HepG2 (cell line): ENCODE measurements around the gene COL9A3. TPM values are rescaled to one million over a fixed set of nuclear protein-coding genes. Genes with fewer than 3 reads are reported as not detected.

ENCODE experiments used
- HNRNPL ChIP-seq: fragments of 200-400 bp; formaldehyde crosslinking; IDR thresholded peaks from 2 replicates; pipeline ENCODE4 v1.6.1; 2017; ENCODE audit warnings: mild to moderate bottlenecking, low read depth, low read length
- MYPOP ChIP-seq: sonication (generic); formaldehyde crosslinking; IDR thresholded peaks from 2 replicates; pipeline ENCODE4 v1.8.1; 2023; ENCODE audit warnings: mild to moderate bottlenecking, moderate library complexity, missing genetic modification reagents
- NCOA2 ChIP-seq: sonication (generic); formaldehyde crosslinking; IDR thresholded peaks from 2 replicates; pipeline ENCODE4 v1.8.0; 2022; ENCODE audit warnings: inconsistent platforms
- NCOA5 ChIP-seq: sonication (generic); formaldehyde crosslinking; IDR thresholded peaks from 2 replicates; pipeline ENCODE4 v1.4.0; 2020; ENCODE audit warnings: missing genetic modification reagents
- RFX3 ChIP-seq: IDR thresholded peaks from 2 replicates; pipeline ENCODE4 v1.6.1; 2016; ENCODE audit warnings: missing biosample characterization, missing genetic modification reagents
- SAFB2 ChIP-seq: sonication (generic); formaldehyde crosslinking; IDR thresholded peaks from 2 replicates; pipeline ENCODE4 v1.5.1; 2020; ENCODE audit warnings: missing genetic modification reagents, low read depth, mild to moderate bottlenecking, borderline replicate concordance
- SIN3B ChIP-seq: fragments of 150-350 bp; IDR thresholded peaks from 2 replicates; pipeline ENCODE4 v1.6.1; 2014; ENCODE audit warnings: low read length
- TRIM24 ChIP-seq: sonication (generic); formaldehyde crosslinking; IDR thresholded peaks from 2 replicates; pipeline ENCODE4 v1.8.0; 2022; ENCODE audit warnings: mild to moderate bottlenecking, missing genetic modification reagents
- ZNF501 ChIP-seq: sonication (generic); formaldehyde crosslinking; IDR thresholded peaks from 2 replicates; pipeline ENCODE4 v1.5.1; 2020; ENCODE audit warnings: mild to moderate bottlenecking, moderate library complexity, missing genetic modification reagents
- ZNF605 ChIP-seq: sonication (generic); formaldehyde crosslinking; IDR thresholded peaks from 2 replicates; pipeline ENCODE4 v1.8.0; 2022; ENCODE audit warnings: mild to moderate bottlenecking, missing genetic modification reagents
- ZSCAN12 ChIP-seq: sonication (generic); formaldehyde crosslinking; IDR thresholded peaks from 2 replicates; pipeline ENCODE4 v1.9.0; 2021; ENCODE audit warnings: mild to moderate bottlenecking, missing genetic modification reagents
- polyA plus RNA-seq, 8 experiments: library from polyadenylated mRNA; depleted of rRNA in 3 of 8; stranded (reverse) in 7 of 8; unstranded in 1 of 8; fragments of >200 nt; fragmentation: Illumina TruSeq in 4 of 8; extraction: Trizol in 4 of 8; gene quantifications; 2 replicates each; pipeline versions ENCODE4 v1.2.1 to v1.2.3, GENCODE V29; 2011 to 2016; ENCODE audit warnings: low read depth in 4 of 8, missing spikeins in 1 of 8, mixed read lengths in 1 of 8; ENCODE audit not compliant: insufficient read depth in 1 of 8
- total RNA-seq, 5 experiments: library from RNA; depleted of rRNA; stranded (reverse); fragments of >200 nt; fragmentation: Illumina TruSeq; extraction: Trizol; gene quantifications; 2 replicates each; pipeline ENCODE4 v1.2.3, GENCODE V29; 2016; ENCODE audit warnings: low read depth in 1 of 5
- TF ChIP-seq, protein P1 (sequence below): IDR thresholded peaks from 2 replicates; pipeline ENCODE4 v1.6.1; 2012; ENCODE audit warnings: low read depth, low read length, improper control_type of control experiment

The COL9A3 gene
- total and polyA plus RNA-seq, 2 of the 13 experiments (the other 11 are each of a cell fraction or from before 2014, with no cell fraction given): 155 to 204 TPM

DNA sequence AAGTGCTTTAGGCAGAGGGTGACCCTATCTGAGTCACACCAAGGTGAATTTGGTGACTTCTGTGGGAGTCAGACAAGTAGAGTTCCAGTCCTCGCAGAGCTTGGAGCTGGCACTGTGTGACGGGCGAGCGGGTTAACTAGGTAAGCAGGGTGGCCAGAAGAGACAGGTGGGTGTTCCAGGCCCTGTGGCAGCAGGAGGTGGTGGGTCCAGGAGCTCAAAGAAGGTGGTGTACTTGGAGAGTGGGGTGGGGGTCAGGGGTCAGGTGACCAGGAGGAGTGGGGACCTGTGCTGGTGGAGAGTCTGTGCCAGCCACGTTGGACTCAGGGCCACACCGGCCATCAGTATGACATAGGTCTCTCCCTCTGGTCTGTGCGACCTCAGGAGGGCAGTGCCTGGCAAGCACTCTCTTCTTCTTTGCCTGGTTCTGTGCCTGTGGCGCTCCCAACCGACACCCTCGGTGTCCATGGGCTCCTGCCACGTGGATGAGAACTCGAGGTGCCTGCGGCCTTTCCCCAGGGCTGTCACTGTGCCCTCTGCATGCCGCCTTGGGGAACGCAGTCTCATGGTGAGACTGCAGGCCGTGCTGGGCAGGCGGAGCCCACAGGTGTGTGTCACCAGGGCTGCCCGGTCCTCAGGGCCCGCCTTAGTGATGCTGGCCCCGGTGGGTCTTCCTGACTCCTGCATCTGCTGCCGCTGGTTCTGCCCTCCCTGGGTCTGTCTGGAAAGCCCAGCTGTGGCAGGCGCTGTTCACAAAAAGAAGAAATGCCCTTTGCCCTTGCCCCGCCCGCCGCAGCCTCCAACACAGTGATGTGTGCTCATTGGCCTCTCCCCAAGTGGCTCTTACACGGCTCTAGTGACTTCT is 18.9 kb upstream of the COL9A3 start (continued):
- TF ChIP-seq ZSCAN12 (no peak), SIN3B (no peak), MYPOP (CRISPR knock-in tag) (no peak), NCOA5 (CRISPR knock-in tag) (no peak), HNRNPL (peak; percentile 74), ZNF605 (CRISPR knock-in tag) (peak; percentile 39; the same call in 1 of the 2 replicates), TRIM24 (CRISPR knock-in tag) (0 out of 2 replicates have a peak, but pooled peaks have one; percentile 50), ZNF501 (CRISPR knock-in tag) (0 out of 2 replicates have a peak, but pooled peaks have one; percentile 1), RFX3 (CRISPR knock-in tag) (no peak), SAFB2 (CRISPR knock-in tag) (peak; percentile 68; the same call in 1 of the 2 replicates), NCOA2 (CRISPR knock-in tag) (no peak)
- TF ChIP-seq, protein P1, sequence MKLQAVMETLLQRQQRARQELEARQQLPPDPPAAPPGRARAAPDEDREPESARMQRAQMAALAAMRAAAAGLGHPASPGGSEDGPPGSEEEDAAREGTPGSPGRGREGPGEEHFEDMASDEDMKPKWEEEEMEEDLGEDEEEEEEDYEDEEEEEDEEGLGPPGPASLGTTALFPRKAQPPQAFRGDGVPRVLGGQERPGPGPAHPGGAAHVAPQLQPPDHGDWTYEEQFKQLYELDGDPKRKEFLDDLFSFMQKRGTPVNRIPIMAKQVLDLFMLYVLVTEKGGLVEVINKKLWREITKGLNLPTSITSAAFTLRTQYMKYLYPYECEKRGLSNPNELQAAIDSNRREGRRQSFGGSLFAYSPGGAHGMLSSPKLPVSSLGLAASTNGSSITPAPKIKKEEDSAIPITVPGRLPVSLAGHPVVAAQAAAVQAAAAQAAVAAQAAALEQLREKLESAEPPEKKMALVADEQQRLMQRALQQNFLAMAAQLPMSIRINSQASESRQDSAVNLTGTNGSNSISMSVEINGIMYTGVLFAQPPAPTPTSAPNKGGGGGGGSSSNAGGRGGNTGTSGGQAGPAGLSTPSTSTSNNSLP: no peak
- TF ChIP-seq, all 625 proteins: peak for 19
